PFSK-1 (cell line): ENCODE results near the gene CEACAM19.

ENCODE experiments used
- FOXP2 ChIP-seq: optimal IDR thresholded peaks from 2 replicates; pipeline ENCODE3; 2011; ENCODE audit warnings: borderline replicate concordance, control low read depth, inconsistent platforms; ENCODE audit not compliant: insufficient read depth; ENCODE audit errors: extremely low read length, extremely low read depth
- POLR2AphosphoS5 ChIP-seq: IDR thresholded peaks from 2 replicates; pipeline ENCODE4 v1.6.1; 2012; ENCODE audit warnings: low read depth, mild to moderate bottlenecking, control low read depth, low read length, moderate library complexity
- REST ChIP-seq, 2 experiments: IDR thresholded peaks; 2 replicates each; pipeline versions ENCODE4 v1.6.1 to v1.8.0; 2011 to 2012; ENCODE audit warnings: low read depth in 2 of 2, low read length in 2 of 2, control low read depth in 1 of 2, inconsistent platforms in 1 of 2, mild to moderate bottlenecking in 1 of 2, moderate library complexity in 1 of 2; ENCODE audit not compliant: insufficient read depth in 1 of 2
- SIN3A ChIP-seq: IDR thresholded peaks from 2 replicates; pipeline ENCODE4 v1.6.1; 2012; ENCODE audit warnings: mild to moderate bottlenecking, low read length, moderate library complexity, borderline replicate concordance; ENCODE audit not compliant: insufficient read depth
- TAF1 ChIP-seq: IDR thresholded peaks from 2 replicates; pipeline ENCODE4 v1.6.1; 2012; ENCODE audit warnings: low read length, control low read depth, borderline replicate concordance; ENCODE audit not compliant: insufficient read depth

Gene CEACAM19

DNA sequence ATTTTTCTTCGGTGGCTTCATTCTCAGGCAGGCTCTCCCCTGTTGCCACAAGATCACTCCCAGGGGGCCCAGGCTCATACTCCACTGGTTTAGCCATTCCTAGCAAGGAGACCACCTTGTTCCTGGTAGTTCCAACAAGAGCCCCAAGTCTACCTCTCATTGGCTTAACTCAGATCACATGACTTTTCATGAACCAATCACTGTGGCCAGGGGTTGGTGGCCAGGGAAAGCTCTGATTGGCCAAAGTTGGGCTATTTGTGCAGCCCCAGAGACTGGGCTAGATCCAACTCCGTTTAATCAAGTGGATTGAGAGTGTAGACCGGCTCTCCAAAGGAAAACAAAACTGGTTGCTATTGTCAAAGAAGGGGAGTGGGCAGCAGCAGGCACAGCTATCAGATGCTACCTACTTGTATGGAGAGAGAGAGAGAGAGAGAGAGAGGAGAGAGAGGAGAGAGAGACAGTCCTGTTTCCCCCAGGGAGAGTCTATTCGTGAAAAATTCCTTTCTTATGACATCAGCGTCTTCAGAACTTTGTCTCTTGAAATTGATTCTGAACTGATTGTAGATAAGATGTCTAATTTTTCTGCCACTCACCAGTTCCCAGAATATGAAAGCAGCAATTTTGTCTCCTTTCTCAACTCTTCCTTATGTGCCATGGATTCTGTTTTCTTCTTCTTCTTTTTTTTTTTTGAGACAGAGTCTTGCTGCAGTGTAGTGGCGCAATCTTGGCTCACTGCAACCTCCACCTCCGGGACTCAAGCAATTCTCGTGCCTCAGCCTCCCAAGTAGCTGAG is 5.9 kb downstream of the CEACAM19 start:
- TF ChIP-seq TAF1 (no peak), SIN3A (no peak), REST (IDR thresholded peaks at IDR 0.05; ENCODE audit: insufficient read depth in 1 of 2, low read depth in 2 of 2, low read length in 2 of 2) (no peak), POLR2AphosphoS5 (no peak), FOXP2 (no peak)

DNA sequence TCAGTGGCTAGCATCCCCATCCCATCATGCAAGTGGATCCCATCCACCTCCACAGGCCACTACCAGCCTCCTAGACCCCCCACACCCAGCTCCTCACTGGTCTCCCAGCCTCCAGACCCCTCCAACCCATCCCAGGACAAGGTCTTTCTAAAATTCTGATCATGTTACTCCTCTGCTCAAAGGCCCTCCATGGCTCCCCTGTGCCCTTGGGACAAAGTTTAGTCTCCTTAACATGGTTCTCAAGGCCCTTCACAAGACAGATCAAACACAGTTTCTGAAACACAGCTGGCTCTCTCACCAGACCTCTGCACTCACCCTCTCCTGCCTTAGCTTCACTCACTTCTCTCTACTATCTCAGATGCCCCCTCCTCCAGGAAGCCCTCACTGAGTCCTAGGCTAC is 9.3 kb downstream of the CEACAM19 start:
- no peak for TF ChIP-seq TAF1
- TF ChIP-seq REST (IDR thresholded peaks at IDR 0.05; ENCODE audit: insufficient read depth in 1 of 2, low read depth in 2 of 2, low read length in 2 of 2), result no peak
- TF ChIP-seq SIN3A, result no peak
- TF ChIP-seq POLR2AphosphoS5, result no peak
- TF ChIP-seq FOXP2, result no peak

- TF ChIP-seq REST (IDR thresholded peaks at IDR 0.05; ENCODE audit: insufficient read depth in 1 of 2, low read depth in 2 of 2, low read length in 2 of 2) (no peak), POLR2AphosphoS5 (no peak), SIN3A (no peak), TAF1 (no peak), FOXP2 (no peak)
Observed at GRCh38 chr19:44681992-44682790, 10.9 kb downstream of the CEACAM19 start.

DNA sequence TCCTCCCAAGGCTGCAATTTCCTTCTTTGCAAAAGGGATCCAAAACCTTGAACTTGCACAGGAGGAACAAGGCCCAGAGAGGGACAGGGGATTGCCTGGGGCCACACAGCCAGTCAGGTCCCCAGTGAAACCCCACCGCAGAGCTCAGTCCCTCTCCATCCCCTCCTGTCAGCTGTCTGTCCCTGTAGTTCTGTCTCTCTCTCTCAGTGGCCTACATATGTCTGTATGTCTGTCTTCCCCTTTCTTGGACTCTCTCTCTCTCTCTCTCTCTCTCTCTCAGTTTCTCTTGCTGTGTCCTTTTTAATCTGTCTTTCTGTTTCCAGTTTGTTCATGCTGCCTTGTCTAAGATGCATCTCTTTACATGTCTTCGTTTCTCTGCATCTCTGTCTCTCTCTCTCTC is 11.5 kb downstream of the CEACAM19 start:
- TF ChIP-seq FOXP2, result no peak
- TF ChIP-seq REST (IDR thresholded peaks at IDR 0.05; ENCODE audit: insufficient read depth in 1 of 2, low read depth in 2 of 2, low read length in 2 of 2), result no peak
- no peak for TF ChIP-seq SIN3A
- no peak for TF ChIP-seq POLR2AphosphoS5
- no peak for TF ChIP-seq TAF1
